Natural killer cell treated with Interleukin-12 subunit alpha and Interleukin-12 subunit beta and Interleukin-15 and Interleukin-18, amount 100 ng/mL, for 72 hours (primary cell): ENCODE results near the gene SLC16A3. TPM values are rescaled to one million over a fixed set of nuclear protein-coding genes. Genes with fewer than 3 reads are reported as not detected.

Experiments used
- ATAC-seq, 2 donors: fragments of 150-1000 bp; cut with Tn5 transposase in 1 of 2; sonication (Bioruptor Pico), chemical (Tn5 transposase) in 1 of 2; 2 replicates each; pipeline ENCODE4 v1.10.0; 2021
- DNase-seq: peaks from one replicate; pipeline ENCODE4 v3.0.0; 2022; ENCODE audit warnings: low spot score
- H3K27ac Mint-ChIP-seq, 2 donors: 1 replicate in 1 of 2; 2 replicates in 1 of 2; pipeline ENCODE4 v1.8.0; 2022; ENCODE audit warnings: mixed read lengths in 2 of 2, mild to moderate bottlenecking in 1 of 2, moderate library complexity in 1 of 2
- H3K27me3 Mint-ChIP-seq, 2 donors: 1 replicate in 1 of 2; 2 replicates in 1 of 2; pipeline ENCODE4 v1.8.0; 2022; ENCODE audit warnings: mixed read lengths in 2 of 2
- H3K36me3 Mint-ChIP-seq: one replicate; pipeline ENCODE4 v1.8.0; 2022; ENCODE audit warnings: mixed read lengths
- H3K4me1 Mint-ChIP-seq, 2 donors: 1 replicate in 1 of 2; 2 replicates in 1 of 2; pipeline ENCODE4 v1.8.0; 2022; ENCODE audit warnings: low read depth in 2 of 2, mixed read lengths in 2 of 2, mild to moderate bottlenecking in 1 of 2
- H3K4me3 Mint-ChIP-seq: one replicate; pipeline ENCODE4 v1.8.0; 2022; ENCODE audit warnings: mixed read lengths
- H3K9me3 Mint-ChIP-seq: 2 replicates; pipeline ENCODE4 v1.8.0; 2022; ENCODE audit warnings: mixed read lengths
- total RNA-seq, 2 donors: library from RNA; stranded (reverse); gene quantifications; one replicate each; pipeline ENCODE4 v1.2.3, GENCODE V29; 2022

Gene SLC16A3
- total RNA-seq, 2 donors from 2014 or later, result 241 to 534 TPM

DNA sequence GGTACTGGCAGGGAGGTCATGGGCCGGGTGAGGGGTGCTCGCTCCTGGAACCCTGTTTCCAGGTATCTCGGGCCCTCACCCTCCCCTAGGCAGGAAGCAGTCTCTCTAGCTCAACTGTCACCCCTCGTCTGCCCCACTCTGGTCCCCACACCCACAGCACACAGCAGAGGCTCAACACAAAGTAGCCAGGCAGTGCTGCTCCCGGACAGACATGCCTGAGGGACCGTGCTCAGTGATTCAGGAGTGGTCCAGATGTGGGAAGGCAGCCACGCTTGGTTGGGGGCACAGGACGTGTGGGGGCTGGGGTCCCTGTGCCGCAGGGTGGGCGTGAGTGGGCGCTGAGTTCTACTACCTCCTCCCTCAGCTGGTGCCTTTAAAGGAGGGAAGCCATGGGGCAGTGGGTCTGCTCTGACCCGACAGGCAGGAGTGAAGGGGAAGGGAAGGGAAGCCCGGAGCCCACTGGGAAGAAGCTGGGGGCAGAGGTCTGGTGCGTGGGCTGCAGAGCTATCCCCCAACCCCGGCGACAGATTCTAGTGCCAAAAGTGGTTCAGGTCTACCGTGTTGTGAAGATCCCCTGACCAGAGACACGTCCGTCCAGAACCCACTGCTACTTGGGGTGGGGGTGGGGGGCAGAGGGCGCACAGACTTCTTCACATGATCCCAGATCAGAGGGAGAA, 11.8 kb downstream of the SLC16A3 start:
- Mint-ChIP-seq H3K9me3 (no peaks in the 10 kb centered on the region), H3K27me3 (no peaks in the 10 kb centered on the region), H3K27ac (peak overlapping the region; percentile 63 to 75), H3K4me3 (peak overlapping the region; percentile 36), H3K4me1 (peaks cover 22 to 52% of the 10 kb centered on the region in 2 donors), H3K36me3 (peaks cover 17% of the 10 kb centered on the region)
- ATAC-seq (no peak), DNase-seq (no peak)

GRCh38 chr17:82241183-82241925, 12.5 kb downstream of the SLC16A3 start:
- no peaks in the 10 kb centered on the region for H3K27me3 Mint-ChIP-seq
- H3K4me3 Mint-ChIP-seq, result no peak overlapping the region
- H3K36me3 Mint-ChIP-seq, result peaks cover 17% of the 10 kb centered on the region
- DNase-seq, result no peak
- no peaks in the 10 kb centered on the region for H3K9me3 Mint-ChIP-seq
- peak; percentile 39 to 46 for ATAC-seq
- peak overlapping the region; percentile 63 to 78 for H3K27ac Mint-ChIP-seq
- H3K4me1 Mint-ChIP-seq, result peaks cover 22 to 55% of the 10 kb centered on the region in 2 donors

DNA sequence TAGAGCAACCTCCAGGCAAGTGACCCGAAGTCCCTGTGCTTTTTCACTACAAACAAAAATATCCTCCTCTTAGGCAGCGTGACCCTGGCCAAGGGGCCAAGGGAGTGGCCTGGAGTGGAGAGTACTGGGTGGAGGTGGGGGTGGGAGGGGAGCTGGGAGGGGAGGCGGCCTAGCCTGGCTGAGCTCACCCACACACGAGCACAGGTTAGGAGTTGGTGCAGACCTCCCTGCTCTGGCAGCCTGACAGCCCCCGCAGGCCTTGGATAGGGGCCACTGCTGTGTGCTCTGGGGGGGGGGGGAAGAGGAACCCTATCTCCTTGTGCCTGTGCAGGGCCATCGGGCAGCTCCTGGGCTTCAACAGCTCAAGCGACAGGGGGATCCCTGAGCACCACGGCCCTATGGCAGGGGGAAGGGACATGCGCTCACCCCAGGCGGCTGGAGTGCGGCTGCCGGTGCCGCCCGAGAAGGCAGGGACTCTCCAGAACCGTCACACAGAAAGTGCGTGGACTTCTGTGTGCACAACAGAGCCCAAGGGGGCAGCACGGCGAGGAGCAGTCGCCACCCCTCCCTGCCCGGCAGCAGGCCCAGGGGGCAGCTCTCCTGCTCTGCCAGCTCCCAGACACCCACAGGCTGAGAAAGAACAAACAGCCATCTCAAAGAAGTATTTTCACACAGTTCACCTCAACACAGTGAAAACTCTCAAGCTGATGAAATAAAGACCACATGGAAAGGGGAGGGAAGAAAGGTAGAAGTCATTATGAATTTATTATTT, 13.3 kb downstream of the SLC16A3 start:
- Mint-ChIP-seq H3K4me1 (peaks cover 22 to 61% of the 10 kb centered on the region in 2 donors), H3K36me3 (peaks cover 17% of the 10 kb centered on the region), H3K27me3 (no peaks in the 10 kb centered on the region), H3K4me3 (no peak overlapping the region), H3K9me3 (no peaks in the 10 kb centered on the region), H3K27ac (peak overlapping the region; percentile 62 to 78)
- no peak for DNase-seq
- no peak for ATAC-seq

DNA sequence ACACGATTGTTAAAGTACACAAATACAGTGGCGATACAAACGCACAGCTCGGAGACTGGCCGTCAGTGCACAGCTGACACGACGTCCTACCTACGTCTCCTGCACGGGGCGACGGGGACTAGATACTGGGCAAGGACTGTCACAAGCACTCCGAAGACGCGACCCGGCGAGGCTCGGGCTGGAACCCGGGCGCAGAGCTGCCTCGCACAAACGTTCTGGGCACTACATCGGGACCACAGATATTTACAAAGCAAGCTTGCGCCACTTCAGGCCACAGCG, 13.8 kb downstream of the SLC16A3 start:
- H3K36me3 Mint-ChIP-seq, result peaks cover 17% of the 10 kb centered on the region
- H3K27me3 Mint-ChIP-seq, result no peaks in the 10 kb centered on the region
- H3K4me1 Mint-ChIP-seq, result peaks cover 18 to 63% of the 10 kb centered on the region in 2 donors
- no peak for ATAC-seq
- DNase-seq, result no peak
- H3K9me3 Mint-ChIP-seq, result no peaks in the 10 kb centered on the region
- H3K27ac Mint-ChIP-seq, result peak overlapping the region in 1 of 2 donors; percentile 62
- H3K4me3 Mint-ChIP-seq, result no peak overlapping the region

- H3K27ac Mint-ChIP-seq, result peak overlapping the region in 1 of 2 donors; percentile 62
- peaks cover 22% of the 10 kb centered on the region for H3K36me3 Mint-ChIP-seq
- peaks cover 21 to 67% of the 10 kb centered on the region in 2 donors for H3K4me1 Mint-ChIP-seq
- no peak for DNase-seq
- no peaks in the 10 kb centered on the region for H3K27me3 Mint-ChIP-seq
- no peak for ATAC-seq
- H3K4me3 Mint-ChIP-seq, result no peak overlapping the region
- H3K9me3 Mint-ChIP-seq, result no peaks in the 10 kb centered on the region
Measured at GRCh38 chr17:82242977-82243647, 14.3 kb downstream of the SLC16A3 start.

- ATAC-seq (no peak), DNase-seq (no peak)
- no peaks in the 10 kb centered on the region for H3K27me3 Mint-ChIP-seq
- H3K4me3 Mint-ChIP-seq, result peak overlapping the region; percentile 32
- H3K4me1 Mint-ChIP-seq, result peaks cover 25 to 67% of the 10 kb centered on the region in 2 donors
- H3K9me3 Mint-ChIP-seq, result no peaks in the 10 kb centered on the region
- H3K27ac Mint-ChIP-seq, result peak overlapping the region; percentile 42 to 73
- H3K36me3 Mint-ChIP-seq, result peaks cover 26% of the 10 kb centered on the region
Measured at GRCh38 chr17:82243648-82244412, 15.0 kb downstream of the SLC16A3 start.

- peaks cover 26% of the 10 kb centered on the region for H3K36me3 Mint-ChIP-seq
- no peak for DNase-seq
- ATAC-seq, result no peak
- H3K9me3 Mint-ChIP-seq, result no peaks in the 10 kb centered on the region
- H3K27me3 Mint-ChIP-seq, result no peaks in the 10 kb centered on the region
- peak overlapping the region; percentile 32 for H3K4me3 Mint-ChIP-seq
- peak overlapping the region; percentile 42 to 73 for H3K27ac Mint-ChIP-seq
- H3K4me1 Mint-ChIP-seq, result peaks cover 25 to 66% of the 10 kb centered on the region in 2 donors
Measured at GRCh38 chr17:82244413-82245133, 15.7 kb downstream of the SLC16A3 start.

- ATAC-seq, result no peak
- H3K27me3 Mint-ChIP-seq, result no peaks in the 10 kb centered on the region
- no peak overlapping the region for H3K4me3 Mint-ChIP-seq
- H3K36me3 Mint-ChIP-seq, result peaks cover 26% of the 10 kb centered on the region
- peaks cover 25 to 63% of the 10 kb centered on the region in 2 donors for H3K4me1 Mint-ChIP-seq
- DNase-seq, result no peak
- H3K9me3 Mint-ChIP-seq, result no peaks in the 10 kb centered on the region
- peak overlapping the region; percentile 42 to 73 for H3K27ac Mint-ChIP-seq
Measured at GRCh38 chr17:82245134-82246039, 16.5 kb downstream of the SLC16A3 start.

DNA sequence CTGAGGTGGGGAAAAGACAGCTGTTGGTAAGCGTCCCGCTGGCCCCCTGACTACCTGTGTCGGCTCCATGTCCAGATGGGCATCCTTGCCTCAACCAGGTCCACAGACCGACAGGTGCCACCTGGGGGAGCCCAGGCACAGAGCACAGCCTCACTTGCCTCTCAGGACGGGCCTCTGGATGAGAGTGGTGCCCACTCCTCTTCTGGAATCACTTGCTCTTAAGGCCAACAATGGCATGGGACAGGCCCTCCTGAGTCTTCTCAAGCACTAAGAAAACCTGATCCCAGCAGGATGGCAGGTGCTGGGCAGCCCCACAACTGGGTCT, 17.2 kb downstream of the SLC16A3 start:
- ATAC-seq (no peak), DNase-seq (no peak)
- Mint-ChIP-seq H3K4me1 (peaks cover 25 to 59% of the 10 kb centered on the region in 2 donors), H3K27ac (peak overlapping the region; percentile 66 to 87), H3K4me3 (no peak overlapping the region), H3K27me3 (no peaks in the 10 kb centered on the region), H3K36me3 (peaks cover 27% of the 10 kb centered on the region), H3K9me3 (no peaks in the 10 kb centered on the region)

- Mint-ChIP-seq H3K27ac (peak overlapping the region; percentile 66 to 87), H3K9me3 (no peaks in the 10 kb centered on the region), H3K4me3 (no peak overlapping the region), H3K4me1 (peaks cover 25 to 59% of the 10 kb centered on the region in 2 donors), H3K36me3 (peaks cover 31% of the 10 kb centered on the region), H3K27me3 (no peaks in the 10 kb centered on the region)
- ATAC-seq (no peak), DNase-seq (no peak)
Measured at GRCh38 chr17:82246365-82247181, 17.7 kb downstream of the SLC16A3 start.

GRCh38 chr17:82247182-82247823, 18.5 kb downstream of the SLC16A3 start:
- Mint-ChIP-seq H3K27me3 (no peaks in the 10 kb centered on the region), H3K9me3 (no peaks in the 10 kb centered on the region), H3K36me3 (peaks cover 31% of the 10 kb centered on the region), H3K4me3 (no peak overlapping the region), H3K4me1 (peaks cover 24 to 56% of the 10 kb centered on the region in 2 donors), H3K27ac (peak overlapping the region; percentile 66 to 87)
- ATAC-seq, result no peak
- no peak for DNase-seq
